ENCODE data around the gene BPIFB4.
"Not testable (repeated sequence)": the region's sequence is repeated elsewhere in the genome, so short reads cannot be mapped to it uniquely, and the experiment has no call there.

BPIFB4 gene

GRCh38 chr20:33122297-33122696, 42.9 kb downstream of the BPIFB4 start:
- DNase-seq, result not testable (repeated sequence)

- no peak for DNase-seq
Observed at GRCh38 chr20:33124261-33124660, 44.8 kb downstream of the BPIFB4 start.

GRCh38 chr20:33124994-33125393, 45.6 kb downstream of the BPIFB4 start:
- DNase-seq, result no peak

- DNase-seq, result no peak
Observed at GRCh38 chr20:33125983-33126382, 46.5 kb downstream of the BPIFB4 start.

- DNase-seq, result no peak
Observed at GRCh38 chr20:33127422-33128097, 48.1 kb downstream of the BPIFB4 start.

- DNase-seq, result no peak
Observed at GRCh38 chr20:33130568-33131061, 51.2 kb downstream of the BPIFB4 start.

- no peak for DNase-seq
Observed at GRCh38 chr20:33131949-33132473, 52.6 kb downstream of the BPIFB4 start.

GRCh38 chr20:33132513-33133372, 53.3 kb downstream of the BPIFB4 start:
- no peak for DNase-seq

GRCh38 chr20:33133373-33133941, 54.0 kb downstream of the BPIFB4 start:
- no peak for DNase-seq

- DNase-seq, result no peak
Observed at GRCh38 chr20:33137195-33137594, 57.8 kb downstream of the BPIFB4 start.

GRCh38 chr20:33139467-33139866, 60.0 kb downstream of the BPIFB4 start:
- no peak for DNase-seq

- DNase-seq, result no peak
Observed at GRCh38 chr20:33145521-33145920, 66.1 kb downstream of the BPIFB4 start.

GRCh38 chr20:33147299-33147698, 67.9 kb downstream of the BPIFB4 start:
- DNase-seq, result no peak

- no peak for DNase-seq
Observed at GRCh38 chr20:33148040-33148439, 68.6 kb downstream of the BPIFB4 start.

GRCh38 chr20:33154252-33154651, 74.8 kb downstream of the BPIFB4 start:
- no peak for DNase-seq

- DNase-seq, result no peak
Observed at GRCh38 chr20:33158637-33159385, 79.4 kb downstream of the BPIFB4 start.

GRCh38 chr20:33159713-33160112, 80.3 kb downstream of the BPIFB4 start:
- no peak for DNase-seq

- DNase-seq, result no peak
Observed at GRCh38 chr20:33160681-33161080, 81.2 kb downstream of the BPIFB4 start.
